GM23338 (cell line): ENCODE data around the gene ZNF80. TPM values are rescaled to one million over a fixed set of nuclear protein-coding genes. Genes with fewer than 3 reads are reported as not detected.

ENCODE experiments used
- ATAC-seq: fragments of 200-7000 bp; cut with Tn5 transposase; 3 replicates; pipeline ENCODE4 v1.9.1; 2020
- DNase-seq: peaks from one replicate; pipeline ENCODE4 v3.0.0-alpha.2; 2015; ENCODE audit warnings: low spot score
- H2AFZ ChIP-seq: fragments of 200-600 bp; sonication (generic); 2 replicates; pipeline ENCODE4 v1.8.0; 2016; ENCODE audit warnings: antibody characterized with exemption, mild to moderate bottlenecking, moderate library complexity
- H3F3A ChIP-seq: fragments of 200-600 bp; sonication (generic); replicated peaks from 2 replicates; pipeline ENCODE4 v1.8.0; 2017; ENCODE audit warnings: antibody characterized with exemption, mixed run types, low read depth
- H3K27ac ChIP-seq: fragments of 200-600 bp; sonication (generic); 2 replicates; pipeline ENCODE4 v1.6.1; 2016; ENCODE audit warnings: low read depth
- H3K27me3 ChIP-seq: fragments of 200-600 bp; sonication (generic); 2 replicates; pipeline ENCODE4 v1.8.0; 2016; ENCODE audit warnings: mild to moderate bottlenecking, mixed run types, moderate library complexity; ENCODE audit not compliant: insufficient read depth
- H3K36me3 ChIP-seq: fragments of 200-600 bp; sonication (generic); 2 replicates; pipeline ENCODE4 v1.8.0; 2016; ENCODE audit warnings: mild to moderate bottlenecking; ENCODE audit not compliant: insufficient read depth
- H3K4me1 ChIP-seq: fragments of 200-600 bp; sonication (generic); 2 replicates; pipeline ENCODE4 v1.8.0; 2016; ENCODE audit warnings: mild to moderate bottlenecking, moderate library complexity; ENCODE audit not compliant: insufficient read depth
- H3K4me2 ChIP-seq: fragments of 200-600 bp; sonication (generic); 2 replicates; pipeline ENCODE4 v1.7.1; 2017; ENCODE audit warnings: mixed run types
- H3K4me3 ChIP-seq: fragments of 200-600 bp; sonication (generic); 2 replicates; pipeline ENCODE4 v1.6.1; 2016; ENCODE audit warnings: mixed run types
- H3K79me2 ChIP-seq: fragments of 200-600 bp; sonication (generic); replicated peaks from 2 replicates; pipeline ENCODE4 v1.8.0; 2017; ENCODE audit warnings: mild to moderate bottlenecking; ENCODE audit not compliant: insufficient read depth
- H3K9me2 ChIP-seq: fragments of 200-600 bp; sonication (generic); 2 replicates; pipeline ENCODE4 v1.8.0; 2017; ENCODE audit not compliant: insufficient read depth
- H4K20me1 ChIP-seq: fragments of 200-600 bp; sonication (generic); replicated peaks from 2 replicates; pipeline ENCODE4 v1.8.0; 2017; ENCODE audit warnings: mild to moderate bottlenecking; ENCODE audit not compliant: insufficient read depth
- H3K27ac Mint-ChIP-seq: 2 replicates; pipeline ENCODE4 v1.8.0; 2020; ENCODE audit warnings: inconsistent platforms, mild to moderate bottlenecking, moderate library complexity, mixed read lengths
- H3K27me3 Mint-ChIP-seq: 3 replicates; pipeline ENCODE4 v1.8.0; 2022; ENCODE audit warnings: low read depth, mild to moderate bottlenecking, moderate library complexity, mixed read lengths, inconsistent platforms; ENCODE audit not compliant: insufficient read depth, poor library complexity
- H3K36me3 Mint-ChIP-seq: 3 replicates; pipeline ENCODE4 v1.8.0; 2021; ENCODE audit warnings: low read depth, mild to moderate bottlenecking, inconsistent platforms, moderate library complexity, mixed read lengths
- H3K4me1 Mint-ChIP-seq: 3 replicates; pipeline ENCODE4 v1.8.0; 2020; ENCODE audit warnings: mild to moderate bottlenecking, inconsistent platforms, mixed read lengths
- H3K4me3 Mint-ChIP-seq: 3 replicates; pipeline ENCODE4 v1.8.0; 2021; ENCODE audit warnings: moderate library complexity, mild to moderate bottlenecking, inconsistent platforms, mixed read lengths
- H3K9me3 Mint-ChIP-seq: 3 replicates; pipeline ENCODE4 v1.8.0; 2020; ENCODE audit warnings: moderate library complexity, mild to moderate bottlenecking, inconsistent platforms, mixed read lengths
- CREB1 ChIP-seq: fragments of 250-450 bp; sonication (Bioruptor Pico); IDR thresholded peaks from 2 replicates; pipeline ENCODE4 v1.5.0; 2020; ENCODE audit warnings: low read depth, mild to moderate bottlenecking, moderate library complexity
- EZH2 ChIP-seq: fragments of 200-600 bp; sonication (generic); IDR thresholded peaks from one replicate; pipeline ENCODE4 v1.8.0; 2017; ENCODE audit warnings: antibody characterized with exemption, mild to moderate bottlenecking, low read depth; ENCODE audit not compliant: unreplicated experiment
- EZH2phosphoT487 ChIP-seq: fragments of 200-600 bp; sonication (generic); IDR thresholded peaks from one replicate; pipeline ENCODE4 v1.8.1; 2018; ENCODE audit warnings: antibody characterized with exemption; ENCODE audit not compliant: unreplicated experiment
- JUNB ChIP-seq: IDR thresholded peaks from one replicate; pipeline ENCODE4 v1.6.1; 2016; ENCODE audit warnings: antibody characterized with exemption; ENCODE audit not compliant: unreplicated experiment
- NANOG ChIP-seq: IDR thresholded peaks from 2 replicates; pipeline ENCODE4 v1.6.1; 2016; ENCODE audit warnings: antibody characterized with exemption, borderline replicate concordance
- POLR2AphosphoS5 ChIP-seq: IDR thresholded peaks from 2 replicates; pipeline ENCODE4 v1.6.1; 2016; ENCODE audit warnings: antibody characterized with exemption, low read depth
- STAT1 ChIP-seq: IDR thresholded peaks from one replicate; pipeline ENCODE4 v1.6.1; 2016; ENCODE audit warnings: antibody characterized with exemption; ENCODE audit not compliant: unreplicated experiment
- ZNF114 ChIP-seq: fragments of 250-450 bp; sonication (Bioruptor Pico); IDR thresholded peaks from 2 replicates; pipeline ENCODE4 v1.5.0; 2020; ENCODE audit warnings: mild to moderate bottlenecking, moderate library complexity
- ZNF331 ChIP-seq: fragments of 250-450 bp; sonication (Bioruptor Pico); IDR thresholded peaks from 2 replicates; pipeline ENCODE4 v1.5.0; 2020; ENCODE audit warnings: low read depth, mild to moderate bottlenecking, moderate library complexity
- polyA plus RNA-seq: library from polyadenylated mRNA; unstranded; fragments of >200 nt; fragmentation: Nextera tagmentation; extraction: Ambion mirVana; gene quantifications from 2 replicates; pipeline ENCODE4 v1.2.1, GENCODE V29; 2016
- total RNA-seq: library from RNA; depleted of rRNA; stranded (reverse); fragments of >200 nt; shearing (Covaris generic); gene quantifications from 2 replicates; pipeline ENCODE4 v1.2.3, GENCODE V29; 2014
- TF ChIP-seq, protein P1 (sequence below): fragments of 250-450 bp; sonication (Bioruptor Pico); IDR thresholded peaks from 2 replicates; pipeline ENCODE4 v1.5.0; 2020; ENCODE audit warnings: mild to moderate bottlenecking, moderate library complexity
- TF ChIP-seq, protein P2 (sequence below), 2 experiments: fragments of 200-600 bp in 1 of 2; sonication (generic) in 1 of 2; conservative IDR thresholded peaks; 2 replicates each; pipeline versions ENCODE4 v1.5.1 to v1.6.1; 2016 to 2017; ENCODE audit warnings: antibody characterized with exemption in 2 of 2, low read depth in 2 of 2, mild to moderate bottlenecking in 2 of 2, moderate library complexity in 1 of 2
- TF ChIP-seq, protein P3 (sequence below): IDR thresholded peaks from 2 replicates; pipeline ENCODE4 v1.6.1; 2016; ENCODE audit warnings: antibody characterized with exemption
- TF ChIP-seq, protein P4 (sequence below): IDR thresholded peaks from one replicate; pipeline ENCODE4 v1.6.1; 2018; ENCODE audit warnings: antibody characterized with exemption; ENCODE audit not compliant: unreplicated experiment

ZNF80 gene
- total and polyA plus RNA-seq, 2 experiments from 2014 or later: not detected

DNA sequence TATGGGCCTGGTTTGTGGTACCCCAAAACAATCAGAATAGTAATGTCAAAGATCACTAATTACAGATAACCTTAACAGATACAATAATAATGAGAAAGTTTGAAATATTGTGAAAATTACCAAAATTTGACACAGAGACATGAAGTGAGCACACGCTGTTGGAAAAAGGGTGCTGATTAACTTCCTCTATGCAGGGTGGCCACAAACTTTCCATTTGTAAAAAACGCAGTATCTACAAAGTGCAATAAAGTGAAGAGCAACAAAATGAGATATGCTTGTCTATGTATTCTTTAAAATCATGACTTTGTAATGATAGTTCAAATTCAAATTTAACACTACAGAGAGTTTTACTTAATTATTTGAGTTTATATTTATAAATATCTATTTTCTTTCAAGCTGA is 48.9 kb upstream of the ZNF80 start (continued):
- TF ChIP-seq JUNB (no peak), ZNF114 (CRISPR knock-in tag) (no peak)

DNA sequence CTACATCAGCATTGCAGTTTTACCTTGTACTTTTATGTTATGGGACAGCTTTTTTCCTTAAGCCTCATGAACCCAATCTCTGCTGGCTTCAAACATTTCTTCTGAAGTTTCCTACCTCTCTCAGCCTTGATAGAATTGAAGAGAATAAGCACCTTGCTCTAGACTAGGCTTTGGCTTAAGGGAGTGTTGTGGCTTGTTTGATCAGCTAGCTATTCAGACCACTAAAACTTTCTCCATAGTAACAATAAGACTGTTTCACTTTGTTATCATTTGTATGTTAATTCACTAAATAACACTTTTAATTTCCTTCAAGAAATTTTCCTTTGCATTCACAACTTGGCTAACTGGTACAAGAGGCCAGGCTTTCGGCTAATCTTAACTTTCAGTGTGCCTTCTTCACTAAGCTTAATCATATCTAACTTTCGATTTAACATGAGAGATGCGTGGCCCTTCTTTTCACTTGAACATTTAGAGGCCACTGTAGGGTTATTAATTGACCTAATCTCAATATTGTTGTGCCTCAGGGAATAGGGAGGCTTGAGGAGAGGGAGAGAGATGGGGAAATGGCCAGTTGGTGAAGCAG is 48.4 kb upstream of the ZNF80 start:
- Mint-ChIP-seq H3K4me1 (no peaks in the 10 kb centered on the region), H3K4me3 (no peak overlapping the region), H3K36me3 (peaks cover 4% of the 10 kb centered on the region; the same call in 1 of the 3 replicates), H3K27ac (no peak overlapping the region), H3K9me3 (peaks cover 3% of the 10 kb centered on the region; the same call in 2 of the 3 replicates), H3K27me3 (peaks cover under 1% of the 10 kb centered on the region)
- DNase-seq (no peak), ATAC-seq (no peak)
- Histone ChIP-seq H3K4me1 (no peaks in the 10 kb centered on the region), H3F3A (no peaks in the 10 kb centered on the region), H3K27me3 (no peaks in the 10 kb centered on the region), H3K36me3 (no peaks in the 10 kb centered on the region), H3K4me2 (no peak overlapping the region), H4K20me1 (no peaks in the 10 kb centered on the region), H3K27ac (no peak overlapping the region), H3K9me2 (peaks cover 2% of the 10 kb centered on the region; the same call in 1 of the 2 replicates), H2AFZ (no peak overlapping the region), H3K4me3 (no peak overlapping the region), H3K79me2 (no peaks in the 10 kb centered on the region)
- TF ChIP-seq CREB1 (CRISPR knock-in tag): no peak
- no peak for TF ChIP-seq STAT1
- TF ChIP-seq, protein P1, sequence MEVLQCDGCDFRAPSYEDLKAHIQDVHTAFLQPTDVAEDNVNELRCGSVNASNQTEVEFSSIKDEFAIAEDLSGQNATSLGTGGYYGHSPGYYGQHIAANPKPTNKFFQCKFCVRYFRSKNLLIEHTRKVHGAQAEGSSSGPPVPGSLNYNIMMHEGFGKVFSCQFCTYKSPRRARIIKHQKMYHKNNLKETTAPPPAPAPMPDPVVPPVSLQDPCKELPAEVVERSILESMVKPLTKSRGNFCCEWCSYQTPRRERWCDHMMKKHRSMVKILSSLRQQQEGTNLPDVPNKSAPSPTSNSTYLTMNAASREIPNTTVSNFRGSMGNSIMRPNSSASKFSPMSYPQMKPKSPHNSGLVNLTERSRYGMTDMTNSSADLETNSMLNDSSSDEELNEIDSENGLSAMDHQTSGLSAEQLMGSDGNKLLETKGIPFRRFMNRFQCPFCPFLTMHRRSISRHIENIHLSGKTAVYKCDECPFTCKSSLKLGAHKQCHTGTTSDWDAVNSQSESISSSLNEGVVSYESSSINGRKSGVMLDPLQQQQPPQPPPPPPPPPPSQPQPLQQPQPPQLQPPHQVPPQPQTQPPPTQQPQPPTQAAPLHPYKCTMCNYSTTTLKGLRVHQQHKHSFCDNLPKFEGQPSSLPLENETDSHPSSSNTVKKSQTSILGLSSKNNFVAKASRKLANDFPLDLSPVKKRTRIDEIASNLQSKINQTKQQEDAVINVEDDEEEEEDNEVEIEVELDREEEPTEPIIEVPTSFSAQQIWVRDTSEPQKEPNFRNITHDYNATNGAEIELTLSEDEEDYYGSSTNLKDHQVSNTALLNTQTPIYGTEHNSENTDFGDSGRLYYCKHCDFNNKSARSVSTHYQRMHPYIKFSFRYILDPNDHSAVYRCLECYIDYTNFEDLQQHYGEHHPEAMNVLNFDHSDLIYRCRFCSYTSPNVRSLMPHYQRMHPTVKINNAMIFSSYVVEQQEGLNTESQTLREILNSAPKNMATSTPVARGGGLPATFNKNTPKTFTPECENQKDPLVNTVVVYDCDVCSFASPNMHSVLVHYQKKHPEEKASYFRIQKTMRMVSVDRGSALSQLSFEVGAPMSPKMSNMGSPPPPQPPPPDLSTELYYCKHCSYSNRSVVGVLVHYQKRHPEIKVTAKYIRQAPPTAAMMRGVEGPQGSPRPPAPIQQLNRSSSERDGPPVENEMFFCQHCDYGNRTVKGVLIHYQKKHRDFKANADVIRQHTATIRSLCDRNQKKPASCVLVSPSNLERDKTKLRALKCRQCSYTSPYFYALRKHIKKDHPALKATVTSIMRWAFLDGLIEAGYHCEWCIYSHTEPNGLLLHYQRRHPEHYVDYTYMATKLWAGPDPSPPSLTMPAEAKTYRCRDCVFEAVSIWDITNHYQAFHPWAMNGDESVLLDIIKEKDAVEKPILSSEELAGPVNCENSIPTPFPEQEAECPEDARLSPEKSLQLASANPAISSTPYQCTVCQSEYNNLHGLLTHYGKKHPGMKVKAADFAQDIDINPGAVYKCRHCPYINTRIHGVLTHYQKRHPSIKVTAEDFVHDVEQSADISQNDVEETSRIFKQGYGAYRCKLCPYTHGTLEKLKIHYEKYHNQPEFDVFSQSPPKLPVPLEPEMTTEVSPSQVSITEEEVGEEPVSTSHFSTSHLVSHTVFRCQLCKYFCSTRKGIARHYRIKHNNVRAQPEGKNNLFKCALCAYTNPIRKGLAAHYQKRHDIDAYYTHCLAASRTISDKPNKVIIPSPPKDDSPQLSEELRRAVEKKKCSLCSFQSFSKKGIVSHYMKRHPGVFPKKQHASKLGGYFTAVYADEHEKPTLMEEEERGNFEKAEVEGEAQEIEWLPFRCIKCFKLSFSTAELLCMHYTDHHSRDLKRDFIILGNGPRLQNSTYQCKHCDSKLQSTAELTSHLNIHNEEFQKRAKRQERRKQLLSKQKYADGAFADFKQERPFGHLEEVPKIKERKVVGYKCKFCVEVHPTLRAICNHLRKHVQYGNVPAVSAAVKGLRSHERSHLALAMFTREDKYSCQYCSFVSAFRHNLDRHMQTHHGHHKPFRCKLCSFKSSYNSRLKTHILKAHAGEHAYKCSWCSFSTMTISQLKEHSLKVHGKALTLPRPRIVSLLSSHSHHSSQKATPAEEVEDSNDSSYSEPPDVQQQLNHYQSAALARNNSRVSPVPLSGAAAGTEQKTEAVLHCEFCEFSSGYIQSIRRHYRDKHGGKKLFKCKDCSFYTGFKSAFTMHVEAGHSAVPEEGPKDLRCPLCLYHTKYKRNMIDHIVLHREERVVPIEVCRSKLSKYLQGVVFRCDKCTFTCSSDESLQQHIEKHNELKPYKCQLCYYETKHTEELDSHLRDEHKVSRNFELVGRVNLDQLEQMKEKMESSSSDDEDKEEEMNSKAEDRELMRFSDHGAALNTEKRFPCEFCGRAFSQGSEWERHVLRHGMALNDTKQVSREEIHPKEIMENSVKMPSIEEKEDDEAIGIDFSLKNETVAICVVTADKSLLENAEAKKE (CRISPR knock-in tag): no peak
- TF ChIP-seq EZH2: no peak
- TF ChIP-seq NANOG: no peak
- no peak for TF ChIP-seq ZNF331 (CRISPR knock-in tag)
- TF ChIP-seq ZNF114 (CRISPR knock-in tag): no peak
- no peak for TF ChIP-seq EZH2phosphoT487
- TF ChIP-seq, protein P2, sequence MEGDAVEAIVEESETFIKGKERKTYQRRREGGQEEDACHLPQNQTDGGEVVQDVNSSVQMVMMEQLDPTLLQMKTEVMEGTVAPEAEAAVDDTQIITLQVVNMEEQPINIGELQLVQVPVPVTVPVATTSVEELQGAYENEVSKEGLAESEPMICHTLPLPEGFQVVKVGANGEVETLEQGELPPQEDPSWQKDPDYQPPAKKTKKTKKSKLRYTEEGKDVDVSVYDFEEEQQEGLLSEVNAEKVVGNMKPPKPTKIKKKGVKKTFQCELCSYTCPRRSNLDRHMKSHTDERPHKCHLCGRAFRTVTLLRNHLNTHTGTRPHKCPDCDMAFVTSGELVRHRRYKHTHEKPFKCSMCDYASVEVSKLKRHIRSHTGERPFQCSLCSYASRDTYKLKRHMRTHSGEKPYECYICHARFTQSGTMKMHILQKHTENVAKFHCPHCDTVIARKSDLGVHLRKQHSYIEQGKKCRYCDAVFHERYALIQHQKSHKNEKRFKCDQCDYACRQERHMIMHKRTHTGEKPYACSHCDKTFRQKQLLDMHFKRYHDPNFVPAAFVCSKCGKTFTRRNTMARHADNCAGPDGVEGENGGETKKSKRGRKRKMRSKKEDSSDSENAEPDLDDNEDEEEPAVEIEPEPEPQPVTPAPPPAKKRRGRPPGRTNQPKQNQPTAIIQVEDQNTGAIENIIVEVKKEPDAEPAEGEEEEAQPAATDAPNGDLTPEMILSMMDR (conservative IDR thresholded peaks at IDR 0.05; ENCODE audit: low read depth in 2 of 2): no peak
- TF ChIP-seq, protein P3, sequence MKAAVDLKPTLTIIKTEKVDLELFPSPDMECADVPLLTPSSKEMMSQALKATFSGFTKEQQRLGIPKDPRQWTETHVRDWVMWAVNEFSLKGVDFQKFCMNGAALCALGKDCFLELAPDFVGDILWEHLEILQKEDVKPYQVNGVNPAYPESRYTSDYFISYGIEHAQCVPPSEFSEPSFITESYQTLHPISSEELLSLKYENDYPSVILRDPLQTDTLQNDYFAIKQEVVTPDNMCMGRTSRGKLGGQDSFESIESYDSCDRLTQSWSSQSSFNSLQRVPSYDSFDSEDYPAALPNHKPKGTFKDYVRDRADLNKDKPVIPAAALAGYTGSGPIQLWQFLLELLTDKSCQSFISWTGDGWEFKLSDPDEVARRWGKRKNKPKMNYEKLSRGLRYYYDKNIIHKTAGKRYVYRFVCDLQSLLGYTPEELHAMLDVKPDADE: no peak
- no peak for TF ChIP-seq POLR2AphosphoS5
- TF ChIP-seq, protein P4, sequence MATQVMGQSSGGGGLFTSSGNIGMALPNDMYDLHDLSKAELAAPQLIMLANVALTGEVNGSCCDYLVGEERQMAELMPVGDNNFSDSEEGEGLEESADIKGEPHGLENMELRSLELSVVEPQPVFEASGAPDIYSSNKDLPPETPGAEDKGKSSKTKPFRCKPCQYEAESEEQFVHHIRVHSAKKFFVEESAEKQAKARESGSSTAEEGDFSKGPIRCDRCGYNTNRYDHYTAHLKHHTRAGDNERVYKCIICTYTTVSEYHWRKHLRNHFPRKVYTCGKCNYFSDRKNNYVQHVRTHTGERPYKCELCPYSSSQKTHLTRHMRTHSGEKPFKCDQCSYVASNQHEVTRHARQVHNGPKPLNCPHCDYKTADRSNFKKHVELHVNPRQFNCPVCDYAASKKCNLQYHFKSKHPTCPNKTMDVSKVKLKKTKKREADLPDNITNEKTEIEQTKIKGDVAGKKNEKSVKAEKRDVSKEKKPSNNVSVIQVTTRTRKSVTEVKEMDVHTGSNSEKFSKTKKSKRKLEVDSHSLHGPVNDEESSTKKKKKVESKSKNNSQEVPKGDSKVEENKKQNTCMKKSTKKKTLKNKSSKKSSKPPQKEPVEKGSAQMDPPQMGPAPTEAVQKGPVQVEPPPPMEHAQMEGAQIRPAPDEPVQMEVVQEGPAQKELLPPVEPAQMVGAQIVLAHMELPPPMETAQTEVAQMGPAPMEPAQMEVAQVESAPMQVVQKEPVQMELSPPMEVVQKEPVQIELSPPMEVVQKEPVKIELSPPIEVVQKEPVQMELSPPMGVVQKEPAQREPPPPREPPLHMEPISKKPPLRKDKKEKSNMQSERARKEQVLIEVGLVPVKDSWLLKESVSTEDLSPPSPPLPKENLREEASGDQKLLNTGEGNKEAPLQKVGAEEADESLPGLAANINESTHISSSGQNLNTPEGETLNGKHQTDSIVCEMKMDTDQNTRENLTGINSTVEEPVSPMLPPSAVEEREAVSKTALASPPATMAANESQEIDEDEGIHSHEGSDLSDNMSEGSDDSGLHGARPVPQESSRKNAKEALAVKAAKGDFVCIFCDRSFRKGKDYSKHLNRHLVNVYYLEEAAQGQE: no peak
- no peak for TF ChIP-seq JUNB
